Gastrocnemius medialis (tissue), 4 donors: ENCODE measurements around the gene BMERB1. TPM values are rescaled to one million over a fixed set of nuclear protein-coding genes. Genes with fewer than 3 reads are reported as not detected.

ENCODE experiments used
- ATAC-seq, 2 donors: fragments of 150-250 bp; one replicate each; pipeline ENCODE4 v1.9.1; 2016
- DNase-seq, 2 donors: peaks; one replicate each; pipeline ENCODE4 v3.0.0-alpha.2; 2019
- H3K27ac ChIP-seq, 4 donors: fragments of 200-600 bp; sonication (generic); 1 replicate in 1 of 4; 2 replicates in 3 of 4; pipeline ENCODE4 v1.5.1; 2016 to 2018; ENCODE audit warnings: mild to moderate bottlenecking in 2 of 4, moderate library complexity in 1 of 4
- H3K27me3 ChIP-seq, 3 donors: fragments of 200-600 bp; sonication (generic) in 2 of 3; 1 replicate in 1 of 3; 2 replicates in 2 of 3; pipeline versions ENCODE4 v1.5.1 to v1.6.0; 2016 to 2019; ENCODE audit warnings: mild to moderate bottlenecking in 1 of 3, moderate library complexity in 1 of 3
- H3K36me3 ChIP-seq, 2 donors: fragments of 200-600 bp; sonication (generic) in 1 of 2; one replicate each; pipeline ENCODE4 v1.5.1; 2017 to 2018
- H3K4me1 ChIP-seq, 2 donors: fragments of 200-600 bp; sonication (generic) in 1 of 2; one replicate each; pipeline ENCODE4 v1.5.1; 2016 to 2017; ENCODE audit warnings: mild to moderate bottlenecking in 2 of 2
- H3K4me3 ChIP-seq, 4 donors: fragments of 200-600 bp; sonication (generic) in 3 of 4; 1 replicate in 1 of 4; 2 replicates in 3 of 4; pipeline ENCODE4 v1.5.1; 2016 to 2019; ENCODE audit warnings: mild to moderate bottlenecking in 2 of 4
- H3K9me3 ChIP-seq, 3 donors: fragments of 200-600 bp; sonication (generic) in 2 of 3; 1 replicate in 1 of 3; 2 replicates in 2 of 3; pipeline ENCODE4 v1.5.1; 2016 to 2019
- CTCF ChIP-seq, 5 experiments: fragments of 450-650 bp in 3 of 5; fragments of 200-600 bp in 2 of 5; sonication (generic) in 2 of 5; IDR thresholded peaks in 4 of 5; conservative IDR thresholded peaks in 1 of 5; 1 replicate in 4 of 5; 2 replicates in 1 of 5; pipeline ENCODE4 v1.5.1; 2016 to 2019; ENCODE audit warnings: antibody characterized with exemption in 5 of 5, mild to moderate bottlenecking in 3 of 5, moderate library complexity in 3 of 5
- POLR2A ChIP-seq, 2 donors: fragments of 450-650 bp; IDR thresholded peaks; one replicate each; pipeline ENCODE4 v1.6.1; 2017; ENCODE audit warnings: antibody characterized with exemption in 2 of 2, mild to moderate bottlenecking in 2 of 2, moderate library complexity in 2 of 2
- in situ Hi-C, 4 donors: fragments of 200-750 bp; cut with MboI; loops; one replicate each; pipeline versions ENCODE4 v1.15.0 to v1.8.0; 2017; ENCODE audit warnings: low sequenced_read_pairs in 4 of 4
- intact Hi-C: fragments of 100-400 bp; cut with DNase I; formaldehyde crosslinking; loops from one replicate; pipeline ENCODE4 v1.15.1; 2023; ENCODE audit warnings: low total_unique reads
- total RNA-seq, 4 donors: library from RNA; depleted of rRNA; stranded (reverse); fragments of >200 nt; gene quantifications; one replicate each; pipeline versions ENCODE4 v1.1.0 to v1.2.3, GENCODE V29; 2016

BMERB1 gene
- total RNA-seq, 4 donors from 2014 or later, result 112 to 392 (median 237) TPM

GRCh38 chr16:15498427-15499175 is 64.2 kb downstream of the BMERB1 start:
- no peaks in the 10 kb centered on the region for H3K27me3 ChIP-seq
- in situ Hi-C loops (no loop called here), intact Hi-C loops (no loop called here)
- no peaks in the 10 kb centered on the region for H3K9me3 ChIP-seq
- no peak overlapping the region for H3K4me3 ChIP-seq
- peak in 1 of 2 donors; percentile 63 for ATAC-seq
- no peak overlapping the region for H3K27ac ChIP-seq
- H3K4me1 ChIP-seq, result peaks cover 0 to 21% of the 10 kb centered on the region in 2 donors
- DNase-seq, result no peak
- H3K36me3 ChIP-seq, result no peaks in the 10 kb centered on the region
- TF ChIP-seq POLR2A (IDR thresholded peaks at IDR 0.05) (no peak), CTCF (IDR thresholded peaks at IDR 0.05 in 4 of 5, conservative IDR thresholded peaks at IDR 0.05 in 1 of 5) (no peak)

DNA sequence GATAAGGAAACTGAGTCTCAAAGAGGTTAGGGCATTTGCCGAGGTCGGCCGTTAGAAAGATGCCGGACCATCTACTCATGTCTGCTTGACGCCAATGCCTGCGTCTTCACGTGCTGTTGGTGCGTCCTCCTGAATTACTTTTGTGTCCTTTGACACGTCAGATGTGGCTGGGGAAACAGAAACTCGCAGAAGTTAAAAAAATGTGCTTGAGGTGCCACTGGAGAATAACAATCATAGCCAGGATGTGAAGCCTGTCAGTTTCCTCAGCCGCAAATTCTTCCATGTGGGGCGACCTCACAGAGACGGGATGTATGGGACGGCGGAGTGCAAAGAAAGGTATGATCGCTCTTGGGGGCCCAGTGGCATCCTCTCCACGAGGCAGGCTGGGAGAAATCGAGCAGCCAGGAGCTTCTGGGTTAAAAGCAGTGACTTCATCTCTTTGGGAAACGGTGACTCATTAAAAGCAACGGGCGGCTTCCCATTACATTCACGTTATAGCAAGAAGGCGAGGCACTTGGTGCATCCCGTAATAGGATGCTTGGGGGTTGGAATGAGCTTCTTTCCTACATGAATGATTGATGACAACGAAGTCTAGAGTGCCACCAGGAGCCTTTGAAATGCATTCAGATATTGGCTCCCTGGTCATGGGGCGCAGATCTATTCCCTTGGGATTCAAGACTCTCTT is 67.8 kb downstream of the BMERB1 start:
- no peak for DNase-seq

GRCh38 chr16:15506441-15506840 is 72.1 kb downstream of the BMERB1 start:
- intact Hi-C loops, result no loop called here
- Histone ChIP-seq H3K9me3 (no peaks in the 10 kb centered on the region), H3K4me1 (peaks cover 15 to 27% of the 10 kb centered on the region in 2 donors), H3K4me3 (no peak overlapping the region), H3K27me3 (no peaks in the 10 kb centered on the region), H3K27ac (no peak overlapping the region), H3K36me3 (no peaks in the 10 kb centered on the region)
- no peak for TF ChIP-seq CTCF (IDR thresholded peaks at IDR 0.05 in 4 of 5, conservative IDR thresholded peaks at IDR 0.05 in 1 of 5)
- no peak for TF ChIP-seq POLR2A (IDR thresholded peaks at IDR 0.05)
- in situ Hi-C loops, result no loop called here
- ATAC-seq (no peak), DNase-seq (no peak)

More for the DNA sequence above, 67.8 kb downstream of the BMERB1 start:
- Histone ChIP-seq H3K36me3 (no peaks in the 10 kb centered on the region), H3K27me3 (no peaks in the 10 kb centered on the region), H3K4me3 (no peak overlapping the region), H3K27ac (no peak overlapping the region), H3K9me3 (no peaks in the 10 kb centered on the region), H3K4me1 (peaks cover 8 to 24% of the 10 kb centered on the region in 2 donors)
- in situ Hi-C loops, result no loop called here
- no peak for TF ChIP-seq CTCF (IDR thresholded peaks at IDR 0.05 in 4 of 5, conservative IDR thresholded peaks at IDR 0.05 in 1 of 5)
- TF ChIP-seq POLR2A (IDR thresholded peaks at IDR 0.05), result no peak
- intact Hi-C loops, result no loop called here
- ATAC-seq, result peak; percentile 47 to 67

DNA sequence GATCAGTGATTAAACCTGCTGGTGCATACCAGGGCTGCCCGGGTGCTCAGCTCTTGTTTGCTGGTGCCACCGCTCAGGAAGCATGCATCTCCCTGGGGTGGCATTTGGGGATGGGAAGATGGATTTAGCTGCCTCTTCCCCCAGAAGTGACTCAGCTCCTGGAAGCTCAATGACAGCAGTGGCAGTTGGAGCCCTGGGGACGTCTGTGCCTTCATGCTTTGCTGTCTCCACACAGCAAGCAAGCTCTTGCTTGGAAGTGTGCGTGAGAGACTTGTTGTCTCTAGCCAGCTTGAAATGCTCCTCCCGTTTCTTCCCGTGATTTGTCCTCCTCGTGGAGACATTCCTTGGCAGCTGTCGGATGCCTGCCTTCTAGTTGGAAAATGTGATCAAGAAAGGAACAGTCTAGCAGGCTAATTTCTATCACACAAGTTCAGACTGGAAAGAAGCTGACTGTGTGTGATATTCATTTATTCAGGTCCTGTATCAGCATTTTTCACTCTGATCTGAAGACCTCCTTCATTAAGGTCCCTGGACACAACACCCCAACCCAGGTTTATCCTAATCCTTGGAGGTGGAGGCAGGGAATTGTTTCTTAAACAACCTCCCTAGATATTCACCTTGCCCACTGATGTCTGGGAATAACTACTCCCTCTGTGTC is 73.0 kb downstream of the BMERB1 start:
- Histone ChIP-seq H3K36me3 (no peaks in the 10 kb centered on the region), H3K9me3 (no peaks in the 10 kb centered on the region), H3K4me3 (no peak overlapping the region), H3K27ac (peak overlapping the region; percentile 0 to 49 (median 29)), H3K4me1 (peaks cover 15 to 21% of the 10 kb centered on the region in 2 donors), H3K27me3 (no peaks in the 10 kb centered on the region)
- ATAC-seq, result peak; percentile 70 to 80
- DNase-seq, result peak; percentile 38 to 47
- intact Hi-C loops, result no loop called here
- TF ChIP-seq POLR2A (IDR thresholded peaks at IDR 0.05), result no peak
- TF ChIP-seq CTCF (IDR thresholded peaks at IDR 0.05 in 4 of 5, conservative IDR thresholded peaks at IDR 0.05 in 1 of 5), result no peak
- in situ Hi-C loops, result no loop called here
